Tibial nerve (tissue), 3 donors: ENCODE results near the gene IL6ST.

Source experiments
- EP300 ChIP-seq, 2 donors: sonication (generic); formaldehyde crosslinking; IDR thresholded peaks; one replicate each; pipeline ENCODE4 v1.6.1; 2017; ENCODE audit warnings: antibody characterized with exemption in 2 of 2, mild to moderate bottlenecking in 1 of 2
- POLR2A ChIP-seq, 2 donors: fragments of 450-650 bp; IDR thresholded peaks; one replicate each; pipeline ENCODE4 v1.6.1; 2017; ENCODE audit warnings: antibody characterized with exemption in 2 of 2, mild to moderate bottlenecking in 2 of 2, moderate library complexity in 2 of 2

DNA sequence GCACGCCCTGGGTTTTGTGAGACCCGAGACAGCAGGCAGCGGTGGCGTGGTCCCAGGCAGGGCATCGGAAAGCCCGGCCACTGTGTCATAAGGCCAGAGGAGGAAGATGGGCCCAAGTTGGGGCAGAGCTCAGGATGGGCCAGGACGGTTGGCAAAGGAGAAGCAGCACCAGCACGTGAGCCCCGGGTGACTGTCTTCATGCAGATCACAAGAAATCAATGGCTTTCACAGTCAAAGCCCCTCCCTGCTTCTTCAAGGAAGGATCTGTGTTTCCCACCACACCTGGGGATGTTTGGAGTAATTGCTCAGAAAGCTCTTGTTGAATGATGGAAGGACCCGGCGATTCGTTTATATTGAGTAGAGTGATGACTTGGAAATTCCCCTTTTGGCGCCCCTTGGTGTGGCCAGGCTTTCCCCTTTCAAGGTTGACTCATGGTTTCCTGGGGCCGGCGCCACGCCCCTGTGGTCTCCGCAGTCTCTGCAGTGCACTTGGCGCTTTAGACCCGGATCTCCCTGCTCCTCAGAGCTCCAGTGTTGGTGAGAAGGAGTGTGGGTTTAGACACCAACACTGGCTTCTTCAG lies 91.6 kb downstream of the IL6ST start:
- no peak for TF ChIP-seq POLR2A (IDR thresholded peaks at IDR 0.05)
- TF ChIP-seq EP300 (IDR thresholded peaks at IDR 0.05) = no peak
